ENCODE measurements around the gene UBXN4.

The UBXN4 gene

DNA sequence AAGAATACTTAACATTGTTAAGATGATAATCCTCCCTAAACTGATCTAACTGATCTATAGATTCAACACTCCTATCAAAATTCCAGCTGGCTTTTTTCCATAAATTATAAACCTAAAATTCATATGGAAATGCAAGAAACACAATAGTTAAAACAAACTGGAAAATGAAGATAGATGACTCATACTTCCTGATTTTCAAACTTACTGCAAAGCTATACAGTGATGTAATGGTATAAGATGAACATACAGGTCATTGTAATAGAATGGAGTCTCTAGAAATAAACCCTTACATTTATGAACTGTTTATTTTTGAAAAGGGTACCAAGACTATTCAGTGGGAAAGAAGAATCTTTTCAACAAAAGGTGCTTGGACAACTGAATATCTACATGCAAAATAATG, 32.3 kb downstream of the UBXN4 start:
- TF ChIP-seq, protein P1, sequence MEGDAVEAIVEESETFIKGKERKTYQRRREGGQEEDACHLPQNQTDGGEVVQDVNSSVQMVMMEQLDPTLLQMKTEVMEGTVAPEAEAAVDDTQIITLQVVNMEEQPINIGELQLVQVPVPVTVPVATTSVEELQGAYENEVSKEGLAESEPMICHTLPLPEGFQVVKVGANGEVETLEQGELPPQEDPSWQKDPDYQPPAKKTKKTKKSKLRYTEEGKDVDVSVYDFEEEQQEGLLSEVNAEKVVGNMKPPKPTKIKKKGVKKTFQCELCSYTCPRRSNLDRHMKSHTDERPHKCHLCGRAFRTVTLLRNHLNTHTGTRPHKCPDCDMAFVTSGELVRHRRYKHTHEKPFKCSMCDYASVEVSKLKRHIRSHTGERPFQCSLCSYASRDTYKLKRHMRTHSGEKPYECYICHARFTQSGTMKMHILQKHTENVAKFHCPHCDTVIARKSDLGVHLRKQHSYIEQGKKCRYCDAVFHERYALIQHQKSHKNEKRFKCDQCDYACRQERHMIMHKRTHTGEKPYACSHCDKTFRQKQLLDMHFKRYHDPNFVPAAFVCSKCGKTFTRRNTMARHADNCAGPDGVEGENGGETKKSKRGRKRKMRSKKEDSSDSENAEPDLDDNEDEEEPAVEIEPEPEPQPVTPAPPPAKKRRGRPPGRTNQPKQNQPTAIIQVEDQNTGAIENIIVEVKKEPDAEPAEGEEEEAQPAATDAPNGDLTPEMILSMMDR (IDR thresholded peaks at IDR 0.05) = no peak

DNA sequence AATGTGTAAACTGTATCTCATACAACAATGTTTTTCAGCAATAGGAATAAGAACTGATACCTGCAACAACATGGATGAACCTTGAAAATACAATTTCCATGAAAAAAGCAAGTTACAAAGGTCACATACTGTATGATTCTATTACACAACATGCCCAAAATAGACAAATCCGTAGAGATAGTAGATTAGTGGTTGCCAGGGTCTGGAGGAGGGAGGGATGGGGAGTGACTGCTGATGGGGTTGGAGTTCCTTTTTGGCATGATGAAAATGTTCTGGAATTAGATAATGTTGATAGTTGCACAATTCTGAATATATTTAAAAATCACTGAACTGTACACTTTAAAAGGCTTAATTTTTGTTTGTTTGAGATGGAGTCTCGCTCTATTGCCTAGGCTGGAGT, 33.8 kb downstream of the UBXN4 start:
- TF ChIP-seq, protein P1 (IDR thresholded peaks at IDR 0.05) = no peak

DNA sequence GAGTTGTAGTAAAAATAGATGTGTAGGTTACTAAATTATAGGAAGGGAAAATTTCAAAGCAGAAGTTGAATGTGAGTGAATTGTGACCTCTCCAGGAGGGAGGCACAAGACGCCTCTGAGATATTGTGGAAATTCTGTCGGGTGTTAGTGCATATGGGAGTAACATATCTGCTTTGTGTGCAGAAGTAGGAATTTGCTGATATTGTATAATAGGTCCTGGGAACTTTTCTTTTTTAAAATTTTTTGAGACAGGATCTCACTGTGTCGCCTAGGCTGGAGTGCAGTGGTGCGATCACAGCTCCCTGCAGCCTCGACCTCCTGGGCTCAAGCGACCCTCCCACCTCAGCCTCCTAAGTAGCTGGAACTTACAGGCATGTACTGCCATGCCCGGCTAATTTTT, 34.7 kb downstream of the UBXN4 start:
- TF ChIP-seq, protein P1 (IDR thresholded peaks at IDR 0.05) = no peak

DNA sequence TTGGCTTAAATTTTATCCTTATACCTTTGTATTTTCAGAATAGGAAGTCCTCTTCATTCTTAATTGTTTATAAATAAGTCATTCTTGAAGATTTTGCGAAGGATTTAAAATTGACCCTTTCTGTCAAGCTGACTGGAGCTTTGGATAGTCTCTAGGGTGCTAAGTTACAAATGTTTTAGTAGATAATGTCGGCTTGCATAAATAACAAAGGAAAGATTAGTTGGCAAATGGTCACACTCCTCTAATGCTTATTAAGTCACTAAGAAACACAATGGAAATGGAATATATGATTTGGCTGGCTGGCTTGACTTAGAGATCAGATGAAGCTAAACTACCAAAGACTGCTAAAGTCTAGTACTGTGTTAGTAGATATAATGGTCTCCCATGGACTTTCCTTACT, 40.6 kb downstream of the UBXN4 start:
- TF ChIP-seq, protein P1 (IDR thresholded peaks at IDR 0.05) = no peak

DNA sequence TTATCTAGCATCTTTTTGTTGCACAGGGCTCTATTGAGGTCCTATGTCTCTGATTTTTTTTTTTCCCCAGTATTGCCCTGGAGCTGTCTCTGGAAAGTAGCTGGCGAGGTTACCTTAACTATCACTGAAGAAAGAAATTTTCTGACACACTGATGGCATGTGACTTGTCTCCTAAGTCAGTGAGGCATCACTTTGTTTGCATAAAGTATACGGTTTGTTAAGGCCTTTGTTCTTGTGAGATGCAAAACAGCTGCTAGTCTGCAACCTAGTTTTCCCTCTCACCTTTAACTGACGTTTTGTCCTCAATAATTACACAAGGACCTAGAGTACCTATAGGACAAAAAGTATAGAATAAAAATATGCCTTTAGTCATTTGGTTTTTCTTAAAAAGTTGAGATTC, 41.8 kb downstream of the UBXN4 start:
- TF ChIP-seq, protein P1 (IDR thresholded peaks at IDR 0.05) = no peak

DNA sequence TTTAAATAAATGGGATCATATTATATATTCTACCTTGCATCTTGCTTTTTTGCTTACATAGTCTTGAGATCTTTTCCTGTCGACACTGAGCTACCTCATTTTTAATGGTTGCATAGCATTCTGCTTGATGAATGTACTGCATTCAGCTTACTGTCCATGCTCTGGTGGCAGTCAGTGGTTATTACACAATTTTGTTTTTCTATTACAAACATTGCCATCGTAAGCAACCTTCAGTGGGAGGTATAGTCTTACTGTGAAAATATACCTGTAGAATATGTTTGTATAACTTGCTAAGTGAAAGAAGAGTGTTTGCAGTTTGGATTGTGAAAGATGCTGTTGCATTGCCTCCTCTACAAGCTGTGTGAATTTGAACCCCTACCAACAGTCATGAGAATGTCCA, 43.4 kb downstream of the UBXN4 start:
- TF ChIP-seq, protein P1 (IDR thresholded peaks at IDR 0.05) = no peak

DNA sequence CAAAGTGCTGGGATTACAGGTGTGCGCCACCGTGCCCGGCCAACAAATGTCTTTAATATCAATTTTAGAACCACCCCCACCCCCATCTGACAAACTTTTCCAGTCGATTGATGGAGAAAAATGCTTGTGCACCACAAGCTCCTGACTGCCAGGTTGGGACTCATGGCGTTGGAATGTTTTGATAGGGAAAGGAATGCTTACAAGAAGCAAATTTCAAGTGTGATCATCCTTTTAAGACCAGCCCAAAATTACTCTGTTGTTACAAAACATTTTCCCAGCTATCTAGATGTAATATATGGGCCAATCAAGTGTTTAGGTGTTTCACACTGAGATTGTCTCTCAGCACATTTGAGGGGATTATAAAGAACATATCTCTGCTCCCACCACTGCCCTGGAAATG, 45.2 kb downstream of the UBXN4 start:
- TF ChIP-seq, protein P1 (IDR thresholded peaks at IDR 0.05) = no peak

DNA sequence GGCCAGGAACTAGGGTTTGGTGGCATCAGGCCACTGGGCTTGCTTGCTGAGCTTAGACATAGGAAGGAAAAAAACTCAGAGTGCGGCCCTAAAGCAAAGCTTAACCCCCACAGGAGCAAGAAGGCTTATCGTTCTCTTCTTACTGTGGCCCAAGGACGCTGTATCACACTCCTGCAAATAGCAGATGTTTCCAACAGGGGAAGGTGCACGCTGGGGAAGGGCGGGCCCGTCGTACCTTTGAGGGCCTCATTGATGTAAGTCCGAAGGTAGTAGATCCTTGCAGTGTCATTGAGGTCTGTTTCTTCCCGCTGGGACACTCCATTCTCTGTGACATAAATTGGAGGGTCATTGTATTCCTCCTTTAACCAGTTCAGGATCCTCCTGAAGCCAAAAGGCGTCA, 48.8 kb downstream of the UBXN4 start:
- TF ChIP-seq, protein P1 (IDR thresholded peaks at IDR 0.05) = no peak
